HepG2 (cell line): ENCODE data around the gene TRPT1. TPM values are rescaled to one million over a fixed set of nuclear protein-coding genes. Genes with fewer than 3 reads are reported as not detected.

Source experiments
- HDAC1 ChIP-seq: sonication (generic); formaldehyde crosslinking; IDR thresholded peaks from 2 replicates; pipeline ENCODE4 v1.5.1; 2020; ENCODE audit warnings: mild to moderate bottlenecking, missing genetic modification reagents
- HNF4G ChIP-seq, 2 experiments: sonication (generic) in 1 of 2; formaldehyde crosslinking in 1 of 2; IDR thresholded peaks; 2 replicates each; pipeline versions ENCODE4 v1.4.0 to v1.6.1; 2011 to 2020; ENCODE audit warnings: borderline replicate concordance in 2 of 2, low read depth in 2 of 2, mild to moderate bottlenecking in 2 of 2, low read length in 1 of 2, missing genetic modification reagents in 1 of 2, moderate library complexity in 1 of 2
- HOXA7 ChIP-seq: sonication (generic); formaldehyde crosslinking; IDR thresholded peaks from 2 replicates; pipeline ENCODE4 v1.8.1; 2022; ENCODE audit warnings: mild to moderate bottlenecking, missing genetic modification reagents, moderate library complexity
- IRF9 ChIP-seq: sonication (generic); formaldehyde crosslinking; IDR thresholded peaks from 2 replicates; pipeline ENCODE4 v1.8.0; 2022; ENCODE audit warnings: missing genetic modification reagents, mild to moderate bottlenecking, borderline replicate concordance
- JARID2 ChIP-seq: sonication (generic); formaldehyde crosslinking; IDR thresholded peaks from 2 replicates; pipeline ENCODE4 v1.8.1; 2023; ENCODE audit warnings: missing genetic modification reagents, inconsistent platforms; ENCODE audit not compliant: insufficient replicate concordance
- KDM4B ChIP-seq: sonication (generic); formaldehyde crosslinking; IDR thresholded peaks from 2 replicates; pipeline ENCODE4 v1.4.0; 2020; ENCODE audit warnings: missing genetic modification reagents
- MAF1 ChIP-seq: sonication (generic); formaldehyde crosslinking; IDR thresholded peaks from 2 replicates; pipeline ENCODE4 v1.5.0; 2020; ENCODE audit warnings: missing genetic modification reagents, borderline replicate concordance
- MAX ChIP-seq: IDR thresholded peaks from 2 replicates; pipeline ENCODE4 v1.6.1; 2012; ENCODE audit warnings: inconsistent platforms
- NCOA1 ChIP-seq: sonication (generic); formaldehyde crosslinking; IDR thresholded peaks from 2 replicates; pipeline ENCODE4 v1.9.0; 2021; ENCODE audit warnings: missing genetic modification reagents
- NFKB2 ChIP-seq: sonication (generic); formaldehyde crosslinking; IDR thresholded peaks from 2 replicates; pipeline ENCODE4 v1.4.0; 2020; ENCODE audit warnings: missing genetic modification reagents, borderline replicate concordance
- NRL ChIP-seq: sonication (generic); formaldehyde crosslinking; IDR thresholded peaks from 2 replicates; pipeline ENCODE4 v1.5.0; 2020; ENCODE audit warnings: missing genetic modification reagents, mild to moderate bottlenecking, moderate library complexity, borderline replicate concordance
- PATZ1 ChIP-seq: sonication (generic); formaldehyde crosslinking; IDR thresholded peaks from 2 replicates; pipeline ENCODE4 v1.4.0; 2020; ENCODE audit warnings: missing genetic modification reagents
- PREB ChIP-seq: sonication (generic); formaldehyde crosslinking; IDR thresholded peaks from 2 replicates; pipeline ENCODE4 v1.4.0; 2020; ENCODE audit warnings: missing genetic modification reagents
- SRY ChIP-seq: sonication (generic); formaldehyde crosslinking; IDR thresholded peaks from 2 replicates; pipeline ENCODE4 v1.8.0; 2022; ENCODE audit warnings: mild to moderate bottlenecking, missing genetic modification reagents
- TEAD3 ChIP-seq: optimal IDR thresholded peaks from 2 replicates; pipeline ENCODE3; 2016; ENCODE audit warnings: borderline replicate concordance
- ZBTB20 ChIP-seq: sonication (generic); formaldehyde crosslinking; IDR thresholded peaks from 2 replicates; pipeline ENCODE4 v1.8.1; 2023; ENCODE audit warnings: missing genetic modification reagents, low read depth, mild to moderate bottlenecking, borderline replicate concordance
- ZMAT3 ChIP-seq: sonication (generic); formaldehyde crosslinking; conservative IDR thresholded peaks from 2 replicates; pipeline ENCODE4 v1.7.0; 2021; ENCODE audit warnings: missing genetic modification reagents
- ZNF280D ChIP-seq: sonication (generic); formaldehyde crosslinking; IDR thresholded peaks from 2 replicates; pipeline ENCODE4 v1.5.1; 2020; ENCODE audit warnings: mild to moderate bottlenecking, missing genetic modification reagents
- ZNF543 ChIP-seq: sonication (generic); formaldehyde crosslinking; IDR thresholded peaks from 2 replicates; pipeline ENCODE4 v1.4.0; 2020; ENCODE audit warnings: mild to moderate bottlenecking, missing genetic modification reagents
- ZNF619 ChIP-seq: sonication (generic); formaldehyde crosslinking; IDR thresholded peaks from 2 replicates; pipeline ENCODE4 v1.4.0; 2020; ENCODE audit warnings: mild to moderate bottlenecking, missing genetic modification reagents
- ZNF776 ChIP-seq: sonication (generic); formaldehyde crosslinking; IDR thresholded peaks from 2 replicates; pipeline ENCODE4 v1.4.0; 2020; ENCODE audit warnings: mild to moderate bottlenecking, missing genetic modification reagents
- polyA plus RNA-seq, 8 experiments: library from polyadenylated mRNA; depleted of rRNA in 3 of 8; stranded (reverse) in 7 of 8; unstranded in 1 of 8; fragments of >200 nt; fragmentation: Illumina TruSeq in 4 of 8; extraction: Trizol in 4 of 8; gene quantifications; 2 replicates each; pipeline versions ENCODE4 v1.2.1 to v1.2.3, GENCODE V29; 2011 to 2016; ENCODE audit warnings: low read depth in 4 of 8, missing spikeins in 1 of 8, mixed read lengths in 1 of 8; ENCODE audit not compliant: insufficient read depth in 1 of 8
- total RNA-seq, 5 experiments: library from RNA; depleted of rRNA; stranded (reverse); fragments of >200 nt; fragmentation: Illumina TruSeq; extraction: Trizol; gene quantifications; 2 replicates each; pipeline ENCODE4 v1.2.3, GENCODE V29; 2016; ENCODE audit warnings: low read depth in 1 of 5

TRPT1 gene
- total and polyA plus RNA-seq, 2 of the 13 experiments (the other 11 are each of a cell fraction or from before 2014, with no cell fraction given): 24.8 to 40.7 TPM

GRCh38 chr11:64245797-64246620 is 20.0 kb upstream of the TRPT1 start (continued):
- TF ChIP-seq IRF9 (CRISPR knock-in tag) (peak; percentile 31; the same call in 1 of the 2 replicates), NCOA1 (no peak), MAF1 (CRISPR knock-in tag) (no peak), PREB (no peak), HDAC1 (CRISPR knock-in tag) (peak; percentile 48; the same call in 1 of the 2 replicates), NFKB2 (CRISPR knock-in tag) (no peak; the same call in 1 of the 2 replicates), JARID2 (CRISPR knock-in tag) (no peak), TEAD3 (CRISPR knock-in tag) (peak; percentile 39), PATZ1 (CRISPR knock-in tag) (peak; percentile 10), KDM4B (CRISPR knock-in tag) (no peak), MAX (peak; percentile 28; the same call in 1 of the 2 replicates), ZMAT3 (no peak), SRY (CRISPR knock-in tag) (no peak), HNF4G (IDR thresholded peaks at IDR 0.05; ENCODE audit: borderline replicate concordance, low read depth, low read length) (0 out of 2 replicates have a peak, but pooled peaks have one; percentile 33), HNF4G (CRISPR knock-in tag; IDR thresholded peaks at IDR 0.05; ENCODE audit: borderline replicate concordance, low read depth) (no peak), HOXA7 (CRISPR knock-in tag) (no peak), ZNF280D (CRISPR knock-in tag) (no peak), ZNF776 (CRISPR knock-in tag) (no peak; the same call in 1 of the 2 replicates), ZNF619 (0 out of 2 replicates have a peak, but pooled peaks have one; percentile 52), ZNF543 (CRISPR knock-in tag) (0 out of 2 replicates have a peak, but pooled peaks have one; percentile 44), NRL (CRISPR knock-in tag) (0 out of 2 replicates have a peak, but pooled peaks have one; percentile 35), ZBTB20 (CRISPR knock-in tag) (0 out of 2 replicates have a peak, but pooled peaks have one; percentile 36)
